Astrocyte (in vitro differentiated cells and primary cell): ENCODE data around the gene KIFC1. TPM values are rescaled to one million over a fixed set of nuclear protein-coding genes. Genes with fewer than 3 reads are reported as not detected.

Experiments used
- DNase-seq: peaks from one replicate; pipeline ENCODE4 v3.0.0-alpha.2; 2010; ENCODE audit warnings: low read depth
- FAIRE-seq: peaks from 2 replicates; lab custom pipeline; 2011; peaks lifted over from hg19 to GRCh38; lab: Jason Lieb, UNC
- H2AFZ ChIP-seq: 2 replicates; pipeline ENCODE4 v1.6.0; 2012; ENCODE audit warnings: low read depth, low read length, inconsistent platforms
- H3K27ac ChIP-seq: 2 replicates; pipeline ENCODE4 v1.5.1; 2011; ENCODE audit warnings: low read depth, low read length, inconsistent platforms
- H3K27me3 ChIP-seq: 2 replicates; pipeline ENCODE4 v1.6.0; 2011; ENCODE audit warnings: low read length, inconsistent platforms; ENCODE audit not compliant: insufficient read depth
- H3K36me3 ChIP-seq: 2 replicates; pipeline ENCODE4 v1.5.1; 2011; ENCODE audit warnings: low read length, inconsistent platforms; ENCODE audit not compliant: insufficient read depth
- H3K4me1 ChIP-seq: 2 replicates; pipeline ENCODE4 v1.5.1; 2011; ENCODE audit warnings: low read length, inconsistent platforms; ENCODE audit not compliant: insufficient read depth
- H3K4me2 ChIP-seq: 2 replicates; pipeline ENCODE4 v1.6.0; 2012; ENCODE audit warnings: low read length, inconsistent platforms
- H3K4me3 ChIP-seq: 2 replicates; pipeline ENCODE4 v1.5.1; 2011; ENCODE audit warnings: low read depth, mild to moderate bottlenecking, low read length, inconsistent platforms; ENCODE audit not compliant: insufficient read depth
- H3K79me2 ChIP-seq: 2 replicates; pipeline ENCODE4 v1.6.0; 2012; ENCODE audit warnings: mild to moderate bottlenecking, low read length, inconsistent platforms; ENCODE audit not compliant: insufficient read depth
- H3K9ac ChIP-seq: 2 replicates; pipeline ENCODE4 v1.6.0; 2012; ENCODE audit warnings: mild to moderate bottlenecking, low read length, inconsistent platforms
- H3K9me3 ChIP-seq: 2 replicates; pipeline ENCODE4 v1.5.1; 2012; ENCODE audit warnings: low read depth, mild to moderate bottlenecking, low read length, inconsistent platforms; ENCODE audit not compliant: insufficient read depth
- H4K20me1 ChIP-seq: 2 replicates; pipeline ENCODE4 v1.6.0; 2012; ENCODE audit warnings: low read length, inconsistent platforms; ENCODE audit not compliant: insufficient read depth
- H3K27ac Mint-ChIP-seq: one replicate; pipeline ENCODE4 v1.8.0; 2021; ENCODE audit warnings: mild to moderate bottlenecking, mixed read lengths; ENCODE audit not compliant: unreplicated experiment
- H3K27me3 Mint-ChIP-seq: one replicate; pipeline ENCODE4 v1.8.0; 2021; ENCODE audit warnings: low read depth, mixed read lengths; ENCODE audit not compliant: unreplicated experiment
- H3K36me3 Mint-ChIP-seq: one replicate; pipeline ENCODE4 v1.8.0; 2021; ENCODE audit warnings: low read depth, mixed read lengths; ENCODE audit not compliant: unreplicated experiment
- H3K4me1 Mint-ChIP-seq: one replicate; pipeline ENCODE4 v1.8.0; 2021; ENCODE audit warnings: low read depth, mixed read lengths; ENCODE audit not compliant: unreplicated experiment
- H3K4me3 Mint-ChIP-seq: one replicate; pipeline ENCODE4 v1.8.0; 2021; ENCODE audit warnings: mild to moderate bottlenecking, moderate library complexity, mixed read lengths; ENCODE audit not compliant: unreplicated experiment
- H3K9me3 Mint-ChIP-seq: one replicate; pipeline ENCODE4 v1.8.0; 2021; ENCODE audit warnings: mild to moderate bottlenecking, mixed read lengths; ENCODE audit not compliant: unreplicated experiment
- CTCF ChIP-seq: IDR thresholded peaks from 2 replicates; pipeline ENCODE4 v1.5.1; 2011; ENCODE audit warnings: low read depth, mild to moderate bottlenecking, inconsistent platforms, low read length, moderate library complexity; ENCODE audit not compliant: insufficient read depth
- EZH2 ChIP-seq: IDR thresholded peaks from 2 replicates; pipeline ENCODE4 v1.6.1; 2012; ENCODE audit warnings: mild to moderate bottlenecking, low read length, inconsistent platforms; ENCODE audit not compliant: insufficient read depth
- microRNA-seq: library from miRNA; unstranded; fragments of <30 nt; microRNA quantifications from one replicate; pipeline ENCODE4 v1.2.0, GENCODE V29; 2020
- total RNA-seq: library from RNA; stranded (reverse); gene quantifications from 2 replicates; pipeline ENCODE4 v1.2.1, GENCODE V29; 2021

Gene KIFC1
- total RNA-seq, 1 donor from 2014 or later = 4.2 TPM

DNA sequence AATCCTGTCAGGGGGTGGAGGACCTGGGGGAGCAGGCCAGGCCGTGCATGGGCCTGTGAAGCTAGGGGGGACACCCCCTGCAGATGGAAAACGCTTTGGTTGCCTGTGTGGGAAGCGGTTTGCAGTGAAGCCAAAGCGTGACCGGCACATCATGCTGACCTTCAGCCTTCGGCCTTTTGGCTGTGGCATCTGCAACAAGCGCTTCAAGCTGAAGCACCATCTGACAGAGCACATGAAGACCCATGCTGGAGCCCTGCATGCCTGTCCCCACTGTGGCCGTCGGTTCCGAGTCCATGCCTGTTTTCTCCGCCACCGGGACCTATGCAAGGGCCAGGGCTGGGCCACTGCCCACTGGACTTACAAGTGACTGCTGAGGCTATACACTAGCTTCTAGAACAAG lies 64.5 kb downstream of the KIFC1 start:
- Histone ChIP-seq H3K9me3 (no peaks in the 10 kb centered on the region), H3K27ac (no peak overlapping the region), H2AFZ (no peak overlapping the region), H4K20me1 (peaks cover 13% of the 10 kb centered on the region), H3K4me1 (peaks cover 8% of the 10 kb centered on the region), H3K4me2 (no peak overlapping the region), H3K9ac (no peak overlapping the region), H3K36me3 (peaks cover 11% of the 10 kb centered on the region), H3K4me3 (no peak overlapping the region), H3K27me3 (no peaks in the 10 kb centered on the region), H3K79me2 (peaks cover 31% of the 10 kb centered on the region)
- TF ChIP-seq EZH2 (no peak), CTCF (no peak)
- no peak for FAIRE-seq
- H3K27ac Mint-ChIP-seq = no peak overlapping the region
- H3K36me3 Mint-ChIP-seq = peaks cover 18% of the 10 kb centered on the region
- peak overlapping the region; percentile 50 for H3K4me3 Mint-ChIP-seq
- H3K9me3 Mint-ChIP-seq = no peaks in the 10 kb centered on the region
- DNase-seq = no peak
- H3K4me1 Mint-ChIP-seq = peaks cover 8% of the 10 kb centered on the region
- H3K27me3 Mint-ChIP-seq = no peaks in the 10 kb centered on the region

DNA sequence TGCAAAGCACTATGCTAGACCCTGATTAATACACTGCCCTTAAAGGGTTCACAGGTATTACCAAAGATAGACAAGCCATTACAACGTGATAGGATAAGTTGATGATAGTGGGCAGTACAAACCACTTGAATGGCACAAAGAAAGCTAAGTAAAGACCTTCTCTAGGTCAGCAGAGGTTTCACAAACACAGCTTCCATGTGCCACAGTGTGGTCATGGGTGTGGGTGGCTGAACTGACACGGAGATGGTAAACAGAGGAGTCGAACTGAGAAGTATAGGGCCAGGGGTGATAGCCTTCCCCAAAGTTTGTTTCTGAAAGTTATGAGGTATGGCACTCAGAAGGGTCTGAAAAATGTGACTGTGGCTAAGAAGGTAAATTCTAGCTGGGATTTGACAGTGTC lies 67.1 kb downstream of the KIFC1 start:
- H2AFZ ChIP-seq = no peak overlapping the region
- H3K4me3 Mint-ChIP-seq = peak overlapping the region; percentile 24
- no peaks in the 10 kb centered on the region for H3K9me3 Mint-ChIP-seq
- H3K4me1 ChIP-seq = peaks cover 8% of the 10 kb centered on the region
- peaks cover 3% of the 10 kb centered on the region for H3K27me3 ChIP-seq
- no peak for DNase-seq
- peaks cover 31% of the 10 kb centered on the region for H3K79me2 ChIP-seq
- TF ChIP-seq CTCF (no peak), EZH2 (no peak)
- peaks cover 11% of the 10 kb centered on the region for H3K36me3 ChIP-seq
- no peak overlapping the region for H3K4me3 ChIP-seq
- peaks cover 13% of the 10 kb centered on the region for H4K20me1 ChIP-seq
- no peak overlapping the region for H3K27ac ChIP-seq
- H3K4me2 ChIP-seq = no peak overlapping the region
- no peak for FAIRE-seq
- H3K9ac ChIP-seq = no peak overlapping the region
- no peaks in the 10 kb centered on the region for H3K9me3 ChIP-seq
- peaks cover 6% of the 10 kb centered on the region for H3K4me1 Mint-ChIP-seq
- no peak overlapping the region for H3K27ac Mint-ChIP-seq
- peaks cover 8% of the 10 kb centered on the region for H3K27me3 Mint-ChIP-seq
- H3K36me3 Mint-ChIP-seq = peaks cover 18% of the 10 kb centered on the region

- Mint-ChIP-seq H3K4me1 (peaks cover 5% of the 10 kb centered on the region), H3K36me3 (peaks cover 18% of the 10 kb centered on the region), H3K27ac (no peak overlapping the region), H3K4me3 (no peak overlapping the region), H3K27me3 (peaks cover 8% of the 10 kb centered on the region), H3K9me3 (no peaks in the 10 kb centered on the region)
- Histone ChIP-seq H3K4me1 (peaks cover 8% of the 10 kb centered on the region), H3K27me3 (peaks cover 3% of the 10 kb centered on the region), H3K36me3 (peaks cover 11% of the 10 kb centered on the region), H3K9me3 (no peaks in the 10 kb centered on the region), H3K4me3 (no peak overlapping the region), H3K9ac (no peak overlapping the region), H4K20me1 (peaks cover 13% of the 10 kb centered on the region), H3K27ac (no peak overlapping the region), H3K79me2 (peaks cover 27% of the 10 kb centered on the region), H3K4me2 (no peak overlapping the region), H2AFZ (no peak overlapping the region)
- FAIRE-seq (no peak), DNase-seq (no peak)
- no peak for TF ChIP-seq CTCF
- TF ChIP-seq EZH2 = no peak
Observed at GRCh38 chr6:33459226-33459625, 67.6 kb downstream of the KIFC1 start.

Small RNAs within 50 kb of the gene (microRNA-seq; reads per million reads assigned to microRNA genes)
- gene MIR5004 = 1.9 reads per million

Other genes with a start within 250 kb of the KIFC1 start
- gene COL11A2, start 199.4 kb upstream of the KIFC1 start, total RNA-seq = 1.3 and 2.2 TPM in 2 replicates
- gene RXRB, start 191.2 kb upstream of the KIFC1 start, total RNA-seq = 34.0 and 39.4 TPM in 2 replicates
- 150 and 164 TPM in 2 replicates for gene SLC39A7, start 191.0 kb upstream of the KIFC1 start, total RNA-seq
- 2.1 and 2.6 TPM in 2 replicates for gene HSD17B8, start 187.2 kb upstream of the KIFC1 start, total RNA-seq
- 30.8 and 31.1 TPM in 2 replicates for gene RING1, start 183.3 kb upstream of the KIFC1 start, total RNA-seq
- gene VPS52, start 119.9 kb upstream of the KIFC1 start, total RNA-seq = 29.9 and 30.6 TPM in 2 replicates
- gene RPS18, start 119.7 kb upstream of the KIFC1 start, total RNA-seq = 1,911 and 2,061 TPM in 2 replicates
- gene B3GALT4, start 114.7 kb upstream of the KIFC1 start, total RNA-seq = 1.5 and 1.8 TPM in 2 replicates
- 59.7 and 63.7 TPM in 2 replicates for gene WDR46, start 102.6 kb upstream of the KIFC1 start, total RNA-seq
- gene PFDN6, start 102.2 kb upstream of the KIFC1 start, total RNA-seq = 54.8 and 56.7 TPM in 2 replicates
- 36.5 and 38.9 TPM in 2 replicates for gene RGL2, start 92.9 kb upstream of the KIFC1 start, total RNA-seq
- gene TAPBP, start 77.7 kb upstream of the KIFC1 start, total RNA-seq = 128 and 152 TPM in 2 replicates
- 13.1 and 17.3 TPM in 2 replicates for gene ZBTB22, start 74.1 kb upstream of the KIFC1 start, total RNA-seq
- gene DAXX, start 68.9 kb upstream of the KIFC1 start, total RNA-seq = 28.6 and 32.0 TPM in 2 replicates
- 29.7 and 34.3 TPM in 2 replicates for gene PHF1, start 19.2 kb downstream of the KIFC1 start, total RNA-seq
- 232 and 256 TPM in 2 replicates for gene CUTA, start 26.3 kb downstream of the KIFC1 start, total RNA-seq
- 34.5 and 36.1 TPM in 2 replicates for gene SYNGAP1, start 28.2 kb downstream of the KIFC1 start, total RNA-seq
- gene ZBTB9, start 62.8 kb downstream of the KIFC1 start, total RNA-seq = 9.8 and 10.4 TPM in 2 replicates
- gene BAK1, start 188.5 kb downstream of the KIFC1 start, total RNA-seq = 49.4 and 54.8 TPM in 2 replicates
- 17.7 and 21.3 TPM in 2 replicates for gene ITPR3, start 229.5 kb downstream of the KIFC1 start, total RNA-seq